T-cell (primary cell): ENCODE results near the gene LSAMP. TPM values are rescaled to one million over a fixed set of nuclear protein-coding genes. Genes with fewer than 3 reads are reported as not detected.

Experiments used
- ATAC-seq, 4 experiments: fragments of 200-7000 bp in 3 of 4; fragments of 150-1000 bp in 1 of 4; cut with Tn5 transposase; replicated peaks in 1 of 4; 1 replicate in 3 of 4; 2 replicates in 1 of 4; pipeline ENCODE4 v1.10.0; 2021; ENCODE audit warnings: moderate library complexity in 3 of 4, mild to moderate bottlenecking in 2 of 4, moderate number of reproducible peaks in 1 of 4
- CTCF ChIA-PET, 2 donors: fragments of 300-600 bp; sonication (Branson Sonifier 250); formaldehyde crosslinking; loops; one replicate each; lab custom pipeline; 2022; ENCODE audit warnings: antibody characterized with exemption in 2 of 2; lab: Charles Lee
- POLR2A ChIA-PET, 2 donors: fragments of 300-600 bp; sonication (Branson Sonifier 250); formaldehyde crosslinking; loops; one replicate each; lab custom pipeline; 2022; ENCODE audit warnings: antibody characterized with exemption in 2 of 2; lab: Charles Lee
- DNase-seq, 35 experiments: peaks; one replicate each; pipeline versions ENCODE4 v3.0.0 to v3.0.0-alpha.2; 2013 to 2023
- H3K27ac ChIP-seq: one replicate; pipeline ENCODE4 v1.5.1; 2013; ENCODE audit warnings: low read length
- H3K27me3 ChIP-seq, 2 experiments: replicated peaks in 1 of 2; 1 replicate in 1 of 2; 2 replicates in 1 of 2; pipeline versions ENCODE4 v1.6.1 to v1.7.0; 2013; ENCODE audit warnings: low read length in 1 of 2, mixed read lengths in 1 of 2; ENCODE audit not compliant: control insufficient read depth in 2 of 2, insufficient read depth in 2 of 2; ENCODE audit errors: extremely low read depth in 1 of 2
- H3K36me3 ChIP-seq, 2 donors: 1 replicate in 1 of 2; 2 replicates in 1 of 2; pipeline versions ENCODE4 v1.6.1 to v1.7.0; 2013; ENCODE audit warnings: low read length in 1 of 2; ENCODE audit not compliant: control insufficient read depth in 2 of 2, insufficient read depth in 1 of 2; ENCODE audit errors: extremely low read depth in 1 of 2
- H3K4me1 ChIP-seq, 2 experiments: 1 replicate in 1 of 2; 2 replicates in 1 of 2; pipeline versions ENCODE4 v1.6.1 to v1.7.0; 2013; ENCODE audit warnings: low read length in 2 of 2, mixed read lengths in 1 of 2; ENCODE audit not compliant: insufficient read depth in 2 of 2, control insufficient read depth in 1 of 2; ENCODE audit errors: extremely low read depth in 1 of 2
- H3K4me3 ChIP-seq, 2 donors: 1 replicate in 1 of 2; 2 replicates in 1 of 2; pipeline versions ENCODE4 v1.5.1 to v1.7.0; 2013; ENCODE audit warnings: mild to moderate bottlenecking in 2 of 2, low read length in 1 of 2, moderate library complexity in 1 of 2; ENCODE audit not compliant: control insufficient read depth in 1 of 2; ENCODE audit errors: extremely low read depth in 1 of 2
- H3K9me3 ChIP-seq: 2 replicates; pipeline ENCODE4 v1.7.0; 2013
- H3K27ac Mint-ChIP-seq, 2 donors: one replicate each; pipeline ENCODE4 v1.8.0; 2020 to 2021; ENCODE audit warnings: mild to moderate bottlenecking in 2 of 2, mixed read lengths in 2 of 2
- H3K27me3 Mint-ChIP-seq, 2 donors: one replicate each; pipeline ENCODE4 v1.8.0; 2021 to 2022; ENCODE audit warnings: mixed read lengths in 2 of 2
- H3K36me3 Mint-ChIP-seq: one replicate; pipeline ENCODE4 v1.8.0; 2021; ENCODE audit warnings: mixed read lengths
- H3K4me1 Mint-ChIP-seq, 3 donors: one replicate each; pipeline ENCODE4 v1.8.0; 2020 to 2022; ENCODE audit warnings: mixed read lengths in 3 of 3, mild to moderate bottlenecking in 1 of 3
- H3K4me3 Mint-ChIP-seq, 3 donors: one replicate each; pipeline ENCODE4 v1.8.0; 2020 to 2022; ENCODE audit warnings: mild to moderate bottlenecking in 3 of 3, mixed read lengths in 3 of 3, moderate library complexity in 3 of 3
- H3K9me3 Mint-ChIP-seq, 3 donors: one replicate each; pipeline ENCODE4 v1.8.0; 2020 to 2022; ENCODE audit warnings: mixed read lengths in 3 of 3
- WGBS: methylation state at CpG from one replicate; pipeline ENCODE4 v1.1.5; 2013; ENCODE audit warnings: missing lambda C conversion rate; ENCODE audit not compliant: insufficient coverage; 5-methylcytosine and 5-hydroxymethylcytosine counted together
- total RNA-seq, 35 experiments: library from RNA in 6 of 35; stranded (reverse) in 6 of 35; fragments of 120-200 nt in 1 of 35; gene quantifications; one replicate each; pipeline versions ENCODE4 v1.2.1 to v1.2.4 and lab custom pipeline; 2013 to 2026

The LSAMP gene
- total RNA-seq, 5 donors from 2014 or later (not counting 1 experiment from before 2014, with no cell fraction given), result 0.03 to 0.28 (median 0.06) TPM; not detected in 2

DNA sequence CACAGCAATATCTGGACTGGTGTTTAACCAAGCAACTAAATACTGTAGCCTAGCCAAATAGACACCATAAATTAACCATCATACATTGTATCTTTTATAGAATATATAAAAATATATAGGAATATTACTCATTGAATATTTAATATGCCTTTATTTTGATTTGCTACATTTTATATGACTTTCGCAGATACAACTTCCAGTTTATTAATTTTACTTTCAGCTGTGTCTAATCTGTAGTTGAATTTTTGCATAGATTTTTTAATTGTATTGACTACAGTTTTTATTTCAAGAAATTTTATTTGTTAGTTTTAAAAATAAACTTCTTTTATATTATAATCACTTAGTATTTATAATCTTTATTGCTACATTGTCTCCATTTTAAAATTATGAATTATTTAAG lies 299.7 kb downstream of the LSAMP start:
- Histone ChIP-seq H3K36me3 (no peaks in the 10 kb centered on the region), H3K9me3 (no peaks in the 10 kb centered on the region), H3K4me3 (no peak overlapping the region), H3K27me3 (no peaks in the 10 kb centered on the region), H3K27ac (no peak overlapping the region), H3K4me1 (no peaks in the 10 kb centered on the region)
- Mint-ChIP-seq H3K27me3 (no peaks in the 10 kb centered on the region), H3K4me1 (no peaks in the 10 kb centered on the region), H3K4me3 (no peak overlapping the region), H3K27ac (no peak overlapping the region), H3K36me3 (no peaks in the 10 kb centered on the region), H3K9me3 (peaks cover 4 to 19% (median 8%) of the 10 kb centered on the region in 3 donors)
- DNase-seq (no peak), ATAC-seq (no peak)
- POLR2A ChIA-PET, result no interaction called here
- no CpG with 5 or more reads among the region's 1 CpG for WGBS
- CTCF ChIA-PET, result no interaction called here

DNA sequence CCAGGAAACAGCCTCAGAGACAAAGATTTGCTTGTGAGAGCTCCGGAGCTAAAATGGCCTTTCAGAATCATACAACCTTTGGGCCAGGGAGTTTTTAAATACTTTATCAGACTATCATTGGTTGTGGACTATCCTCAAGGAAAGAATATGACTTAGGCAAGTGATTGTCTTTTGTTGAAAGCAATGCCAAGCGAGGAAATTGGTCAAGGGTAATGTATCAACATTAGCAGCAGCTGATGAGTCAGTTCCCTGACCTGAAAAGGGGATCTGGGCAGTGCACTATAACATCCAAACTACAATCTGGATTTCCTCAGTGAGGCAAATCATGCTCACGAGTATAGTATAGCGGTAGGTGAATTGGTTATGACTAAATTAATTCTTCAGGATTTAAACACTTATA lies 303.6 kb downstream of the LSAMP start:
- Histone ChIP-seq H3K4me1 (no peaks in the 10 kb centered on the region), H3K9me3 (no peaks in the 10 kb centered on the region), H3K27ac (no peak overlapping the region), H3K36me3 (no peaks in the 10 kb centered on the region), H3K4me3 (no peak overlapping the region), H3K27me3 (no peaks in the 10 kb centered on the region)
- Mint-ChIP-seq H3K27me3 (no peaks in the 10 kb centered on the region), H3K4me1 (no peaks in the 10 kb centered on the region), H3K4me3 (no peak overlapping the region), H3K36me3 (no peaks in the 10 kb centered on the region), H3K9me3 (peaks cover 4 to 15% (median 8%) of the 10 kb centered on the region in 3 donors), H3K27ac (no peak overlapping the region)
- 33% methylated on average over 1 of the region's 4 CpGs for WGBS
- ATAC-seq, result no peak
- POLR2A ChIA-PET, result no interaction called here
- CTCF ChIA-PET, result no interaction called here
- no peak for DNase-seq

DNA sequence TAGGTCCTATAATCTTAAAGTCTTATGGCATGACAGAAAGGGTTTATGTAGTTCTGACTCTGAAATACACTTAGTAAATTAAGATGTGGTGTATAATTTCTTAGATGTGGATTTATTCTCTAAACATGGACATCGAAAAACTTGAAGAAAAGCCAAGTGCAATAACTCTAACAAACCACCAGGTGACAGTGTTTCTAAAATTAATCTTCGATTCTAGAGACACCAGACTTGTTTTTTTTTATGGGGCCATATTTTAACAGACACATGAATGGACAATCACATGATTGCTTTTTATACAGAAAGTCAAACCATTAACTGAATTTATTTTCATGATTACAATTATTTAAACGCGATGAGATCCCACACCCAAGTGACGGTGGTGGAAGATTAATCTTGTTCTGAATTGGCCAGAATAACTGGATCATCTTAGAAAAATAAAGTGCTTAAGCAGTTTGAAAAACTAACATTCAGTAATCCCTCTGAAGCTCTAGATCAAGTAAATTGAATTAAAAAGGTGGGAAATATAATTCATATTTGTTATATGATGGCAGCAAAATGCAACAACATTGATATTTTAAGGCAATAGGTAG lies 305.1 kb downstream of the LSAMP start:
- ChIA-PET CTCF (no interaction called here), POLR2A (no interaction called here)
- no peaks in the 10 kb centered on the region for H3K4me1 ChIP-seq
- no peaks in the 10 kb centered on the region for H3K27me3 Mint-ChIP-seq
- H3K4me1 Mint-ChIP-seq, result no peaks in the 10 kb centered on the region
- no peaks in the 10 kb centered on the region for H3K9me3 ChIP-seq
- H3K36me3 Mint-ChIP-seq, result no peaks in the 10 kb centered on the region
- no peak overlapping the region for H3K27ac ChIP-seq
- ATAC-seq (no peak), DNase-seq (no peak)
- H3K36me3 ChIP-seq, result no peaks in the 10 kb centered on the region
- H3K27ac Mint-ChIP-seq, result no peak overlapping the region
- H3K4me3 Mint-ChIP-seq, result no peak overlapping the region
- peaks cover 0 to 4% (median 3%) of the 10 kb centered on the region in 3 donors for H3K9me3 Mint-ChIP-seq
- WGBS, result 0% methylated on average over 1 of the region's 5 CpGs
- no peak overlapping the region for H3K4me3 ChIP-seq
- H3K27me3 ChIP-seq, result no peaks in the 10 kb centered on the region

DNA sequence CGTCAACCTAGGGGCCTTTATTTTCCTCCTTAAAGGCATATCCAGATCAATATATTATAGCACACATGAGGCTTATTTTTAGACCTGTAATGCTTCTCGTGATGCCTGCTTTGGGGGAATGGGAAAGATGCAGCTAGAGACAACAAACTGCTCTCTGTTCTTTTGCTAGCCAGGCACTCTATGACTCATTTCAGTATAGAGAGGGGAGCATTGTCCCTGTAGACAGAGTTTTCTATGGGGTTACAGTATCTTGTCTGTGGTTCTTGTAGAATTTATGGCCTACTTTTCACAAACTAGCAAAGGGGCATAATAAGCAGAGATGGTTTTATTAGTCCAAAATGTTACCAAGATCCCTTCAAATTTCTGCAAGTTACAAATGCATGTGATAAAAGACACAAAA lies 305.6 kb downstream of the LSAMP start:
- CTCF ChIA-PET, result no interaction called here
- Mint-ChIP-seq H3K27me3 (no peaks in the 10 kb centered on the region), H3K4me3 (no peak overlapping the region), H3K36me3 (no peaks in the 10 kb centered on the region), H3K27ac (no peak overlapping the region), H3K9me3 (peaks cover 0 to 4% (median 0%) of the 10 kb centered on the region in 3 donors), H3K4me1 (no peaks in the 10 kb centered on the region)
- no peaks in the 10 kb centered on the region for H3K27me3 ChIP-seq
- POLR2A ChIA-PET, result interaction anchor here in 1 of 2 donors (0.6 kb wide), 1 partner anchor 1582 kb away, joined by 3 read pairs; no protein-coding TSS in a partner anchor
- no peaks in the 10 kb centered on the region for H3K36me3 ChIP-seq
- H3K27ac ChIP-seq, result no peak overlapping the region
- H3K9me3 ChIP-seq, result no peaks in the 10 kb centered on the region
- no peak for ATAC-seq
- no peak for DNase-seq
- no CpG with 5 or more reads among the region's 2 CpGs for WGBS
- no peak overlapping the region for H3K4me3 ChIP-seq
- no peaks in the 10 kb centered on the region for H3K4me1 ChIP-seq

DNA sequence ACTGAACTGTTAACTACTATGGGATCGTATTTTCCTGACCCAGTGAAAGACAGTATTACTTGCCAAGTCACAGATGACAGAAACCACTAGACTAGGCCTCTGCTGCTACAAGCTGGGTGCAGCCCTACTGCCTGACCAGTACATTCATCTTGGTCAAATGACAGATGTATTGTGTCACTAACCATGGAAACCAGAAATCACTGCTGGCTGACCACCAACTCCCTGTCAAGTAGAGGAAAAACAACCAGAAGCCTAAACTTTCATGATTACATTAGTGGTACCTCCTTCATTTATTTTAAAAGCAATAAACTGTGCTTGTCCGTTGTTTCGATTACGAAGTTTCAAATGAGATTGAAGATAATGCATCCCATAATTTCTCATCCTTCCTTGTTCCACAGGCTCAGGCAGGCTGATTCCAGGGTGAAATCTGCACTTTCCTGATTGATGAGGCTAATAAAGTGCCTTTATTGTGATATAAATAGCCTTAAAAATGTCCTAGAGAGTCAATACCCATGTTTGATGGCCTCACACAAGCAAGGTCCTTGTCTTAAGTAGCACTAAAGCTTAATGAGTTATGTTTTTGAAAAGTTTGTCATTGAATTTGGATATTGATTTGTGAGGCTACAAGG lies 309.7 kb downstream of the LSAMP start:
- no peaks in the 10 kb centered on the region for H3K4me1 ChIP-seq
- no peaks in the 10 kb centered on the region for H3K27me3 ChIP-seq
- H3K36me3 ChIP-seq, result no peaks in the 10 kb centered on the region
- ChIA-PET CTCF (no interaction called here), POLR2A (no interaction called here)
- DNase-seq (no peak), ATAC-seq (no peak)
- Mint-ChIP-seq H3K27me3 (no peaks in the 10 kb centered on the region), H3K27ac (no peak overlapping the region), H3K9me3 (peaks cover 0 to 7% (median 0%) of the 10 kb centered on the region in 3 donors), H3K36me3 (no peaks in the 10 kb centered on the region), H3K4me3 (no peak overlapping the region), H3K4me1 (no peaks in the 10 kb centered on the region)
- H3K4me3 ChIP-seq, result no peak overlapping the region
- H3K27ac ChIP-seq, result no peak overlapping the region
- H3K9me3 ChIP-seq, result no peaks in the 10 kb centered on the region
- 43% methylated on average over 1 of the region's 4 CpGs for WGBS

DNA sequence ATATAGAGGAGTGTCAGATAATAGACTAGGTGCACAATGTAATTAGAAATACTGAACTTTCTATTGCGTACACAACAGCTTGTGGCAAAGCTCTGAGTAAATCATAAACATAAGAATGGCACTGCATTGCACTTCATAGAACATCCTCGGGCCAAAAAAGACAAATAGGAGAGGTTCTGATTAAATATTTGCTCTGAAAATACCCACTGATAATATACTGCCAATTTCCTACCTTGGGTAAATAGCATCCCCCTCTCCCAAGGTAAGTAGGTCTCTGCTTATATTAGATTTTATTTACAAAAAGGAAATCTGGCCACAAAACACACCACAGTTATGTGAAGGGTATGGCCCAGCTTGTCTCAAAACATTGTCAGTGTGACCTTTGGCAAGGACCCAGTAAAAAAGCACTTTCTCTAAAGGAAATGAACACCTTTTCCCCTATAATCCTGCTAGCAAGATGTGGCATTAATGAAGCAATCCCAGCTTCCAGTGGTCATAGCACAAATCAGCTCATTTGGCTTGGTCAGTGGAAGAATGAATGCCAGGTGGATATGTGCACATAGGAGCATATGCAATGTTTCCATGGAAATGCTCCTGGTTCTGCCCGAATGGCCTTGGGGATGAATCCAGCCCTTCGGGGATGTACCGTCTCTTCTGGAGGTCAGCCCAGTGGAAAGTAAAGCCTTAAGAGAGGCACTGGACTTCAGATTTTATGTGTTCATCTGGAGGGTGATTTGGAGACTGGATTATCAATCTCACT lies 315.9 kb downstream of the LSAMP start:
- Histone ChIP-seq H3K4me3 (no peak overlapping the region), H3K27ac (no peak overlapping the region), H3K9me3 (no peaks in the 10 kb centered on the region), H3K4me1 (no peaks in the 10 kb centered on the region), H3K36me3 (no peaks in the 10 kb centered on the region), H3K27me3 (no peaks in the 10 kb centered on the region)
- ChIA-PET POLR2A (no interaction called here), CTCF (no interaction called here)
- DNase-seq, result no peak
- no peak overlapping the region for H3K4me3 Mint-ChIP-seq
- H3K4me1 Mint-ChIP-seq, result no peaks in the 10 kb centered on the region
- ATAC-seq, result no peak
- no peaks in the 10 kb centered on the region for H3K36me3 Mint-ChIP-seq
- H3K27ac Mint-ChIP-seq, result no peak overlapping the region
- H3K9me3 Mint-ChIP-seq, result peaks cover 0 to 4% (median 0%) of the 10 kb centered on the region in 3 donors
- H3K27me3 Mint-ChIP-seq, result no peaks in the 10 kb centered on the region
- no CpG with 5 or more reads among the region's 5 CpGs for WGBS
